ENCODE measurements around the gene GABBR2. TPM values are rescaled to one million over a fixed set of nuclear protein-coding genes. Genes with fewer than 3 reads are reported as not detected.
A peak's percentile ranks its signal among the peaks of the same experiment; 100 is the strongest.

The GABBR2 gene
- total and polyA plus RNA-seq, 9 of the 15 experiments (the other 6 are each of a cell fraction or from before 2014, with no cell fraction given) = 0.15 to 1.9 (median 0.32) TPM

DNA sequence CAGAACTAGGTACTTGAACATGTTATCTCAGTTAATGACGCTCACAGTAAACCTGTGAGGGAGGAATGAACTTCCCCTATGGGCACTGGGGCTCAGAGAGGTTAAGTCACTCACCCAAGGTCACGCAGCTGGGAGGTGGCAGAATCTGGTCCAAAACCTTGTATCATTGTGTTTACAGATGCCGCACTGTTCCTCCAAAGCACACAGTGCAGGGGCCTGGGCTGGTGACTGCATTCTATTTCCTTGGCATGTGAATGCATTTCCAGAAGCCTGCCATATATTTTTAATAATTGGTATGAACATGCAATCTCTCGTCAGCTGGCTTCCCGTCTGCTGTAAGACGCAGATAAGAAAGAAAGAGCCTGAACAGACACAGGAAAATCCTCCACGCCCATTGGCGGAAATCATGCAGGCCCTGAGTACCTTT is 376.3 kb downstream of the GABBR2 start (continued):
- TF ChIP-seq OTX1 (CRISPR knock-in tag; IDR thresholded peaks at IDR 0.05) (no peak), HOMEZ (CRISPR knock-in tag; IDR thresholded peaks at IDR 0.05) (no peak), TGIF2 (CRISPR knock-in tag; IDR thresholded peaks at IDR 0.05) (no peak), HDAC6 (IDR thresholded peaks at IDR 0.05; ENCODE audit: low read depth, low read length) (no peak), NFIX (CRISPR knock-in tag; IDR thresholded peaks at IDR 0.05; ENCODE audit: low read depth) (no peak), HMBOX1 (IDR thresholded peaks at IDR 0.05) (no peak), CEBPG (CRISPR knock-in tag; IDR thresholded peaks at IDR 0.05) (no peak; the same call in 1 of the 2 replicates), CEBPG (tag; conservative IDR thresholded peaks at IDR 0.05 in 1 of 2, IDR thresholded peaks at IDR 0.05 in 1 of 2) (peak in 1 of 2 experiments; percentile 36; a peak in 2 of 4 replicates), RAD51 (IDR thresholded peaks at IDR 0.05; ENCODE audit: borderline replicate concordance, low read depth) (0 out of 2 replicates have a peak, but pooled peaks have one; percentile 7), TAF1 (IDR thresholded peaks at IDR 0.05; ENCODE audit: control insufficient read depth, extremely low read depth, insufficient read depth, low read length, severe bottlenecking) (no peak), FIP1L1 (IDR thresholded peaks at IDR 0.05; ENCODE audit: low read depth, low read length, poor library complexity, severe bottlenecking) (no peak), ATF1 (CRISPR knock-in tag; IDR thresholded peaks at IDR 0.05) (no peak), ATF1 (tag; IDR thresholded peaks at IDR 0.05) (peak; percentile 53), EHMT2 (IDR thresholded peaks at IDR 0.05) (no peak), XRCC4 (IDR thresholded peaks at IDR 0.05; ENCODE audit: extremely low read depth, insufficient read depth, insufficient read length) (no peak), ZNF431 (CRISPR knock-in tag; IDR thresholded peaks at IDR 0.05) (no peak), HBP1 (CRISPR knock-in tag; IDR thresholded peaks at IDR 0.05) (no peak), RBM15 (IDR thresholded peaks at IDR 0.05; ENCODE audit: insufficient read depth, low read length) (no peak), ELF1 (tag; IDR thresholded peaks at IDR 0.05) (no peak), MTA2 (IDR thresholded peaks at IDR 0.05; ENCODE audit: low read depth) (peak; percentile 74), ZBTB49 (CRISPR knock-in tag; IDR thresholded peaks at IDR 0.05; ENCODE audit: borderline replicate concordance) (no peak)
- TF ChIP-seq, protein P1, sequence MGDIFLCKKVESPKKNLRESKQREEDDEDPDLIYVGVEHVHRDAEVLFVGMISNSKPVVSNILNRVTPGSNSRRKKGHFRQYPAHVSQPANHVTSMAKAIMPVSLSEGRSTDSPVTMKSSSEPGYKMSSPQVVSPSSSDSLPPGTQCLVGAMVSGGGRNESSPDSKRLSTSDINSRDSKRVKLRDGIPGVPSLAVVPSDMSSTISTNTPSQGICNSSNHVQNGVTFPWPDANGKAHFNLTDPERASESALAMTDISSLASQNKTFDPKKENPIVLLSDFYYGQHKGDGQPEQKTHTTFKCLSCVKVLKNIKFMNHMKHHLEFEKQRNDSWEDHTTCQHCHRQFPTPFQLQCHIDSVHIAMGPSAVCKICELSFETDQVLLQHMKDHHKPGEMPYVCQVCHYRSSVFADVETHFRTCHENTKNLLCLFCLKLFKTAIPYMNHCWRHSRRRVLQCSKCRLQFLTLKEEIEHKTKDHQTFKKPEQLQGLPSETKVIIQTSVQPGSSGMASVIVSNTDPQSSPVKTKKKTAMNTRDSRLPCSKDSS (IDR thresholded peaks at IDR 0.05; ENCODE audit: low read depth, partially characterized antibody) = no peak

Data from K562 (cell line).